ENCODE data around the gene PTPRG.

PTPRG gene

GRCh38 chr3:61618871-61619270 lies 57.5 kb downstream of the PTPRG start:
- DNase-seq (ENCODE audit: low read depth), result no peak

GRCh38 chr3:61620073-61620472 lies 58.7 kb downstream of the PTPRG start:
- DNase-seq (ENCODE audit: low read depth), result no peak

- no peak for DNase-seq (ENCODE audit: low read depth)
Measured at GRCh38 chr3:61624300-61624699, 62.9 kb downstream of the PTPRG start.

GRCh38 chr3:61625429-61625828 lies 64.1 kb downstream of the PTPRG start:
- no peak for DNase-seq (ENCODE audit: low read depth)

- DNase-seq (ENCODE audit: low read depth), result no peak
Measured at GRCh38 chr3:61626484-61626883, 65.1 kb downstream of the PTPRG start.

- DNase-seq (ENCODE audit: low read depth), result no peak
Measured at GRCh38 chr3:61627768-61628185, 66.4 kb downstream of the PTPRG start.

GRCh38 chr3:61628636-61629035 lies 67.3 kb downstream of the PTPRG start:
- DNase-seq (ENCODE audit: low read depth), result no peak

GRCh38 chr3:61629442-61629841 lies 68.1 kb downstream of the PTPRG start:
- DNase-seq (ENCODE audit: low read depth), result no peak

GRCh38 chr3:61631108-61631769 lies 69.9 kb downstream of the PTPRG start:
- no peak for DNase-seq (ENCODE audit: low read depth)

GRCh38 chr3:61632568-61633175 lies 71.3 kb downstream of the PTPRG start:
- no peak for DNase-seq (ENCODE audit: low read depth)

GRCh38 chr3:61634678-61635077 lies 73.3 kb downstream of the PTPRG start:
- no peak for DNase-seq (ENCODE audit: low read depth)

- no peak for DNase-seq (ENCODE audit: low read depth)
Measured at GRCh38 chr3:61637088-61638051, 76.0 kb downstream of the PTPRG start.

- DNase-seq (ENCODE audit: low read depth), result no peak
Measured at GRCh38 chr3:61638741-61639140, 77.4 kb downstream of the PTPRG start.

GRCh38 chr3:61639991-61640390 lies 78.6 kb downstream of the PTPRG start:
- DNase-seq (ENCODE audit: low read depth), result no peak

- DNase-seq (ENCODE audit: low read depth), result no peak
Measured at GRCh38 chr3:61645148-61645547, 83.8 kb downstream of the PTPRG start.

GRCh38 chr3:61646360-61646759 lies 85.0 kb downstream of the PTPRG start:
- DNase-seq (ENCODE audit: low read depth), result no peak

GRCh38 chr3:61646851-61647525 lies 85.6 kb downstream of the PTPRG start:
- no peak for DNase-seq (ENCODE audit: low read depth)

- DNase-seq (ENCODE audit: low read depth), result no peak
Measured at GRCh38 chr3:61648481-61648880, 87.1 kb downstream of the PTPRG start.

- no peak for DNase-seq (ENCODE audit: low read depth)
Measured at GRCh38 chr3:61649381-61650170, 88.2 kb downstream of the PTPRG start.

- no peak for DNase-seq (ENCODE audit: low read depth)
Measured at GRCh38 chr3:61650276-61650675, 88.9 kb downstream of the PTPRG start.

GRCh38 chr3:61650719-61651410 lies 89.5 kb downstream of the PTPRG start:
- DNase-seq (ENCODE audit: low read depth), result no peak
